MM.1S (cell line): ENCODE results near the gene ZNF280B.
A peak's percentile ranks its signal among the peaks of the same experiment; 100 is the strongest.

ENCODE experiments used
- DNase-seq: peaks from one replicate; pipeline ENCODE4 v3.0.0-alpha.2; 2015
- H2AFZ ChIP-seq: fragments of 300-600 bp; sonication (generic); 2 replicates; pipeline ENCODE4 v1.6.0; 2016; ENCODE audit warnings: antibody characterized with exemption, low read length
- H3F3A ChIP-seq: fragments of 300-600 bp; sonication (generic); 2 replicates; pipeline ENCODE4 v1.6.1; 2016; ENCODE audit warnings: mild to moderate bottlenecking, antibody characterized with exemption, low read length, moderate library complexity, mixed read lengths; ENCODE audit not compliant: insufficient read depth
- H3K27ac ChIP-seq: fragments of 300-600 bp; sonication (generic); 2 replicates; pipeline ENCODE4 v1.5.1; 2016; ENCODE audit warnings: mild to moderate bottlenecking, low read length
- H3K27me3 ChIP-seq: fragments of 300-600 bp; sonication (generic); replicated peaks from 2 replicates; pipeline ENCODE4 v1.6.0; 2016; ENCODE audit warnings: low read length; ENCODE audit not compliant: insufficient read depth
- H3K36me3 ChIP-seq: fragments of 300-600 bp; sonication (generic); replicated peaks from 2 replicates; pipeline ENCODE4 v1.6.1; 2016; ENCODE audit warnings: mild to moderate bottlenecking, low read length, mixed read lengths; ENCODE audit not compliant: insufficient read depth
- H3K4me1 ChIP-seq: fragments of 300-600 bp; sonication (generic); 2 replicates; pipeline ENCODE4 v1.6.1; 2016; ENCODE audit warnings: low read length, mixed read lengths
- H3K4me2 ChIP-seq: fragments of 300-600 bp; sonication (generic); 2 replicates; pipeline ENCODE4 v1.6.0; 2016; ENCODE audit warnings: low read depth, low read length
- H3K4me3 ChIP-seq: fragments of 300-600 bp; sonication (generic); 2 replicates; pipeline ENCODE4 v1.5.1; 2016; ENCODE audit warnings: low read length, mixed read lengths
- H3K79me2 ChIP-seq: fragments of 300-600 bp; sonication (generic); 2 replicates; pipeline ENCODE4 v1.6.1; 2016; ENCODE audit warnings: mixed run types, low read length, mixed read lengths
- H3K9ac ChIP-seq: fragments of 300-600 bp; sonication (generic); 2 replicates; pipeline ENCODE4 v1.6.1; 2016; ENCODE audit warnings: low read length, mixed read lengths
- H3K9me2 ChIP-seq: fragments of 300-600 bp; sonication (generic); replicated peaks from 2 replicates; pipeline ENCODE4 v1.6.1; 2016; ENCODE audit warnings: mild to moderate bottlenecking, low read length, mixed read lengths; ENCODE audit not compliant: insufficient read depth
- H3K9me3 ChIP-seq: fragments of 300-600 bp; sonication (generic); replicated peaks from 2 replicates; pipeline ENCODE4 v1.6.1; 2016; ENCODE audit warnings: mild to moderate bottlenecking, low read length, mixed read lengths; ENCODE audit not compliant: insufficient read depth
- H4K20me1 ChIP-seq: fragments of 300-600 bp; sonication (generic); 2 replicates; pipeline ENCODE4 v1.6.1; 2016; ENCODE audit warnings: mild to moderate bottlenecking, low read length, moderate library complexity, mixed read lengths; ENCODE audit not compliant: insufficient read depth
- EZH2 ChIP-seq: fragments of 300-600 bp; sonication (generic); optimal IDR thresholded peaks from 2 replicates; pipeline ENCODE3; 2017; ENCODE audit warnings: low read depth, mild to moderate bottlenecking, antibody characterized with exemption, low read length, mixed read lengths
- EZH2phosphoT487 ChIP-seq: fragments of 300-600 bp; sonication (generic); IDR thresholded peaks from 2 replicates; pipeline ENCODE4 v1.6.1; 2018; ENCODE audit warnings: antibody characterized with exemption, low read length
- TF ChIP-seq, protein P1 (sequence below): fragments of 300-600 bp; sonication (generic); IDR thresholded peaks from 2 replicates; pipeline ENCODE4 v1.5.1; 2016; ENCODE audit warnings: antibody characterized with exemption, low read length, mixed read lengths

ZNF280B gene, protein sequence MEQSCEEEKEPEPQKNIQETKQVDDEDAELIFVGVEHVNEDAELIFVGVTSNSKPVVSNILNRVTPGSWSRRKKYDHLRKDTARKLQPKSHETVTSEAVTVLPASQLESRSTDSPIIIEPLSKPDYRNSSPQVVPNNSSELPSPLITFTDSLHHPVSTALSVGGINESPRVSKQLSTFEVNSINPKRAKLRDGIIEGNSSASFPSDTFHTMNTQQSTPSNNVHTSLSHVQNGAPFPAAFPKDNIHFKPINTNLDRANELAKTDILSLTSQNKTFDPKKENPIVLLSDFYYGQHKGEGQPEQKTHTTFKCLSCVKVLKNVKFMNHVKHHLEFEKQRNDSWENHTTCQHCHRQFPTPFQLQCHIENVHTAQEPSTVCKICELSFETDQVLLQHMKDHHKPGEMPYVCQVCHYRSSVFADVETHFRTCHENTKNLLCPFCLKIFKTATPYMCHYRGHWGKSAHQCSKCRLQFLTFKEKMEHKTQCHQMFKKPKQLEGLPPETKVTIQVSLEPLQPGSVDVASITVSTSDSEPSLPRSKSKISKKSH

DNA sequence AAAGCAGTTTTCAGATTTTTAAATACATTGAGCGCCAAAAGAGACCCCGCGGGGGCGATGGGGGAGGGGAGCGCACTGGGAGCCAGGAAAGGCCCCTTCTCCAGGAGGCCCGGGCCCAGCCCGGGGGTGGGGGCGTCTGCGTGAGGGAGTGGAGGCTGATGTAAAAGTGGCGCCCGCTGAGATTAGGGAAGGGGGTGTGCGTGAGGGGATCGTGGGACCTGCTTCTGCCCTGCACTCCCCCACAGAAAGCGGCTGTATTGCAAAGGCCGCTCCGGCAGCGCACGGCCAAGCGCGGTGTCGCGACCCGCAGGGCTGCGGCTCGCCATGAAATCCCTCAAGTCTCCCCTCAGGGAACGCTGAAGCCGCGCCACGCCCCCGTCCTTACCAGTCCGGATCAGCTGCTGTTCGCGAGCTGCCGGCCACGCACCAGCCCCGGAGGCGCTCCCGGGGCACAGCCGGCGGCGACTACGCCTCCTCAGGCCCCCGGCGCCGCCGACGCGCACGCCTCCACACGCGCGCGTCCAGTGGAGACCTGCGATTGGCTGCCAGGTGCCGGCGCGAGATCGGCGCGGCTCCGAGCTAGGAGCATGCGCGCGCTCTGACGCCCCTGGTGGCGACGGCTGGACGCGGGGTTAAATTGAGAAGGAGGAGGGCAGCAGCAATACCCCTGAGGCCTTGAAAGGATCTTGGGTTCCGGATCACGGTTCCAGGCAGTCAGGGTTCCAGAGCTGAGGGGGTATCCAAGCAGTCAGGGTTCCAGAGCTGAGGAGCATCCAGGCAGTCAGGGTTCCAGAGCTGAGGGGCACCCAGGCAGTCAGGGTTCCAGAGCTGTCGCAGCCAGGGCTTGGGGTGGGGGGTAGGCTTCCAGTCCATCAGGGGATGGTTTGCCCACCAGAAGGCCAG is at the start of gene ZNF280B:
TSS of gene ZNF280B (minus strand) at position 469 of the 903 bp plus-strand sequence. CDS start 19,344 bp downstream, outside the sequence.
- no peak within 1 kb of the TSS for H3K27ac ChIP-seq
- DNase-seq: peak; percentile 95

DNA sequence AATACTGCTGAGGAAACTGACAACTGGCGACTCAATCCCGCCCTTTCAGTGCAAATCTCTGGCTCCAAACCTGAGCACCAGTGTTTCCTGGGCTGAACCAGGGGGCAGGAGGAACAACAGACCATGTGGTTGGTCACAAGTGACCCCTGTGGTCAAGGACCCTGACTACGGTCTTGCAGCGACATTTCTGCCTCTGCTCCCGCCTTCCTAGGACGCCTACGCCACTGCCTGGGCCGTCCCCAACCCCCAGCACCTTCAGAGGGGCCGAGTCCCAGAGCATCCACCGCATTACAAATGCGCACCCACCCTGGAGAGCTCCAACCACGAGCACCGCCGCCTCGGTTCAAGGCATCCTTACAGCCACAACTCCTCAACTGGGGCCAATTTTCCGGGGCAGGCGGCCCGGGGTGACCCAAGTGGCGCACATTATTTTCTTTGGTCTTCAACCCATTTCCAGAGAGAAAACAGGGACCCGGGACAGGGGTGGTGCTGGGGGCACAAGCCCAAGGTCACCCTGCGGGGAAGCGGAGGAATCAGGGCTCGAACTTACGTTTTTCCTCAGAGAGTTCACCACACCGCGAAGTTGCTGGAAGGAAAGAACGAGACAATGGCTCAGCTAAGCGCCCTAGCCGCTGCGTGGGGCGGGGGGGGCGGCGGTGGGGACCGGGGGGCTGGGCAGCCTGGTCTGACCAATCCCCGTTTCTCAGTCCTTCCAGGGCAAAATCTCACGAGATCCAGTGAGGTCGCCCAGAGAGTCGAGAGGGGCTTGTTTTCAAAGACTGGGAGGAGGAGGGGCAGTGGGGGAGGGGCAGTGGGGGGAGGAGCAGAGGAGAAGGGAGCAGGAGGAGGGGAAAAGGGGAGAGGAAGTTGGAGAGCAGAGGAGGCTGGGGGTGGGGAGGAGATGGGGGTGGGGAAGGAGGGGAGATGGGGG is 48.7 kb upstream of the ZNF280B start:
- H3K36me3 ChIP-seq: no peaks in the 10 kb centered on the region
- peaks cover 3% of the 10 kb centered on the region; the same call in 1 of the 2 replicates for H3K4me1 ChIP-seq
- H2AFZ ChIP-seq: no peak overlapping the region
- TF ChIP-seq EZH2: no peak
- TF ChIP-seq EZH2phosphoT487: no peak
- TF ChIP-seq, protein P1, sequence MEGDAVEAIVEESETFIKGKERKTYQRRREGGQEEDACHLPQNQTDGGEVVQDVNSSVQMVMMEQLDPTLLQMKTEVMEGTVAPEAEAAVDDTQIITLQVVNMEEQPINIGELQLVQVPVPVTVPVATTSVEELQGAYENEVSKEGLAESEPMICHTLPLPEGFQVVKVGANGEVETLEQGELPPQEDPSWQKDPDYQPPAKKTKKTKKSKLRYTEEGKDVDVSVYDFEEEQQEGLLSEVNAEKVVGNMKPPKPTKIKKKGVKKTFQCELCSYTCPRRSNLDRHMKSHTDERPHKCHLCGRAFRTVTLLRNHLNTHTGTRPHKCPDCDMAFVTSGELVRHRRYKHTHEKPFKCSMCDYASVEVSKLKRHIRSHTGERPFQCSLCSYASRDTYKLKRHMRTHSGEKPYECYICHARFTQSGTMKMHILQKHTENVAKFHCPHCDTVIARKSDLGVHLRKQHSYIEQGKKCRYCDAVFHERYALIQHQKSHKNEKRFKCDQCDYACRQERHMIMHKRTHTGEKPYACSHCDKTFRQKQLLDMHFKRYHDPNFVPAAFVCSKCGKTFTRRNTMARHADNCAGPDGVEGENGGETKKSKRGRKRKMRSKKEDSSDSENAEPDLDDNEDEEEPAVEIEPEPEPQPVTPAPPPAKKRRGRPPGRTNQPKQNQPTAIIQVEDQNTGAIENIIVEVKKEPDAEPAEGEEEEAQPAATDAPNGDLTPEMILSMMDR: no peak
- no peaks in the 10 kb centered on the region for H3K27me3 ChIP-seq
- no peak overlapping the region for H3K4me2 ChIP-seq
- no peaks in the 10 kb centered on the region for H3K9me3 ChIP-seq
- no peak overlapping the region for H3K27ac ChIP-seq
- no peaks in the 10 kb centered on the region for H3F3A ChIP-seq
- no peak overlapping the region for H3K4me3 ChIP-seq
- no peak overlapping the region for H3K9ac ChIP-seq
- no peaks in the 10 kb centered on the region for H4K20me1 ChIP-seq
- DNase-seq: no peak
- no peaks in the 10 kb centered on the region for H3K9me2 ChIP-seq
- no peaks in the 10 kb centered on the region for H3K79me2 ChIP-seq

More for the DNA sequence above, at the start of gene ZNF280B:
- Histone ChIP-seq H3K4me2 (peak within 1 kb of the TSS; percentile 96), H3K9me3 (no peaks in the 10 kb centered on the region), H4K20me1 (no peaks in the 10 kb centered on the region), H2AFZ (peak within 1 kb of the TSS; percentile 97), H3F3A (no peaks in the 10 kb centered on the region), H3K9me2 (no peaks in the 10 kb centered on the region), H3K36me3 (no peaks in the 10 kb centered on the region), H3K4me1 (0 out of 2 replicates have a peak, but pooled peaks cover 13% of the 10 kb centered on the region), H3K27me3 (no peaks in the 10 kb centered on the region), H3K9ac (peak within 1 kb of the TSS; percentile 70), H3K4me3 (peak within 1 kb of the TSS; percentile 95), H3K79me2 (no peaks in the 10 kb centered on the region)
- no peak for TF ChIP-seq EZH2
- TF ChIP-seq, protein P1: peak; percentile 84

DNA sequence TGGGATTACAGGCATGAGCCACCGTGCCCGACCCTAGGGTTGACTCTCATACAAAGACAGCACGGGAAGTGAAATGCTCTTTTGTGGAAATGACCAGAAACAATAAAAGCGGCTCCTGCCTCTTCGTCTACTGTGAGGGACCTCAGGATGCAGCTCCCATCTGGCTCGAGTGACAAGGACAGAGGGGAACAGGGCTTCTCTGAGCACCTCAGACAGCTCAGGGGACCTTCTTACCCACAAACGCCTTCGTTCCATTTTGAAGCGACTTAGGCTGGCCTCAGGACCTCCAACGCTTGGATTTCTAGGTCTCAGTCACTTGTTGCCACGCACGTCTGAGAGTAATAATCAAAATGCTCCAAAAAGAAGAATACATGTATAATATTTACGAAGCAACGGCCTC is 48.0 kb upstream of the ZNF280B start:
- Histone ChIP-seq H3K36me3 (no peaks in the 10 kb centered on the region), H3K27me3 (no peaks in the 10 kb centered on the region), H3K9ac (no peak overlapping the region), H4K20me1 (no peaks in the 10 kb centered on the region), H3K79me2 (no peaks in the 10 kb centered on the region), H3K4me2 (no peak overlapping the region), H3K9me3 (no peaks in the 10 kb centered on the region), H3K4me1 (peaks cover 3% of the 10 kb centered on the region; the same call in 1 of the 2 replicates), H3K4me3 (no peak overlapping the region), H3F3A (no peaks in the 10 kb centered on the region), H3K9me2 (no peaks in the 10 kb centered on the region), H2AFZ (no peak overlapping the region), H3K27ac (no peak overlapping the region)
- no peak for DNase-seq
- TF ChIP-seq EZH2 (no peak), EZH2phosphoT487 (no peak)
- TF ChIP-seq, protein P1: no peak
